ENCODE results near the gene GSTP1. TPM values are rescaled to one million over a fixed set of nuclear protein-coding genes. Genes with fewer than 3 reads are reported as not detected.

The GSTP1 gene
- total RNA-seq, 4 donors from 2014 or later, result 514 to 845 (median 628) TPM

GRCh38 chr11:67611704-67612587 is 28.3 kb downstream of the GSTP1 start:
- peaks cover 0 to 43% (median 18%) of the 10 kb centered on the region in 3 donors for H3K4me1 ChIP-seq
- H3K36me3 ChIP-seq, result peaks cover 0 to 53% of the 10 kb centered on the region in 2 donors

GRCh38 chr11:67612751-67613150 is 29.1 kb downstream of the GSTP1 start:
- WGBS, 2 donors (ENCODE audit: low coverage in 1 of 2), result no CpG with 5 or more reads among the region's 13 CpGs
- TF ChIP-seq POLR2A (IDR thresholded peaks at IDR 0.05) (no peak), POLR2AphosphoS5 (IDR thresholded peaks at IDR 0.05) (no peak), EP300 (IDR thresholded peaks at IDR 0.05) (no peak), CTCF (IDR thresholded peaks at IDR 0.05) (no peak)
- no peaks in the 10 kb centered on the region for H3K9me3 ChIP-seq
- no peak for ATAC-seq
- peaks cover 0 to 35% (median 12%) of the 10 kb centered on the region in 3 donors for H3K4me1 ChIP-seq
- no peak overlapping the region for H3K27ac ChIP-seq
- peaks cover 0 to 53% of the 10 kb centered on the region in 2 donors for H3K36me3 ChIP-seq
- peaks cover 28% of the 10 kb centered on the region for H3K27me3 ChIP-seq
- no peak overlapping the region for H3K4me3 ChIP-seq

More at GRCh38 chr11:67611704-67612587, 28.3 kb downstream of the GSTP1 start:
- TF ChIP-seq POLR2AphosphoS5 (IDR thresholded peaks at IDR 0.05) (no peak), POLR2A (IDR thresholded peaks at IDR 0.05) (no peak), EP300 (IDR thresholded peaks at IDR 0.05) (no peak), CTCF (IDR thresholded peaks at IDR 0.05) (no peak)
- Histone ChIP-seq H3K9me3 (no peaks in the 10 kb centered on the region), H3K27me3 (peaks cover 28% of the 10 kb centered on the region), H3K4me3 (no peak overlapping the region), H3K27ac (no peak overlapping the region)
- ATAC-seq, result no peak
- WGBS, 2 donors (ENCODE audit: low coverage in 1 of 2), result 75% methylated on average over 14 of the region's 37 CpGs; no CpG with 5 or more reads in 1 of the 2 donors

- peak overlapping the region in 1 of 2 donors; percentile 51 for H3K4me3 ChIP-seq
- TF ChIP-seq POLR2A (IDR thresholded peaks at IDR 0.05), result no peak
- no peak for TF ChIP-seq POLR2AphosphoS5 (IDR thresholded peaks at IDR 0.05)
- no peak for TF ChIP-seq EP300 (IDR thresholded peaks at IDR 0.05)
- TF ChIP-seq CTCF (IDR thresholded peaks at IDR 0.05), result no peak
- peaks cover 28% of the 10 kb centered on the region for H3K27me3 ChIP-seq
- WGBS, 2 donors (ENCODE audit: low coverage in 1 of 2), result 96 to 100% methylated on average over 2 to 5 of the region's 17 CpGs
- ATAC-seq, result no peak
- H3K36me3 ChIP-seq, result peaks cover 0 to 52% of the 10 kb centered on the region in 2 donors
- H3K4me1 ChIP-seq, result peaks cover 0 to 28% (median 9%) of the 10 kb centered on the region in 3 donors
- no peaks in the 10 kb centered on the region for H3K9me3 ChIP-seq
- peak overlapping the region in 2 of 4 donors; percentile 33 to 53 for H3K27ac ChIP-seq
Observed at GRCh38 chr11:67613313-67613959, 29.8 kb downstream of the GSTP1 start.

GRCh38 chr11:67613960-67614715 is 30.5 kb downstream of the GSTP1 start:
- Histone ChIP-seq H3K9me3 (no peaks in the 10 kb centered on the region), H3K36me3 (peaks cover 0 to 45% of the 10 kb centered on the region in 2 donors)
- 20% methylated on average over 1 of the region's 23 CpGs; no CpG with 5 or more reads in 1 of the 2 donors for WGBS, 2 donors (ENCODE audit: low coverage in 1 of 2)

More at GRCh38 chr11:67613960-67614715, 30.5 kb downstream of the GSTP1 start:
- H3K27me3 ChIP-seq, result peaks cover 28% of the 10 kb centered on the region
- H3K4me1 ChIP-seq, result peaks cover 0 to 21% (median 9%) of the 10 kb centered on the region in 3 donors
- H3K27ac ChIP-seq, result peak overlapping the region in 3 of 4 donors; percentile 33 to 53 (median 40)
- H3K4me3 ChIP-seq, result peak overlapping the region; percentile 33 to 51
- ATAC-seq, result peak; percentile 59
- TF ChIP-seq POLR2A (IDR thresholded peaks at IDR 0.05) (no peak), CTCF (IDR thresholded peaks at IDR 0.05) (peak in 3 of 4 experiments; percentile 40 to 78 (median 53))
